Naive B cell (primary cell): ENCODE data around the gene CDRT15. TPM values are rescaled to one million over a fixed set of nuclear protein-coding genes. Genes with fewer than 3 reads are reported as not detected.
A peak's percentile ranks its signal among the peaks of the same experiment; 100 is the strongest.
"Not testable (repeated sequence)": the region's sequence is repeated elsewhere in the genome, so short reads cannot be mapped to it uniquely, and the experiment has no call there.

Experiments
- ATAC-seq, 2 donors: fragments of 150-1000 bp; cut with Tn5 transposase; 2 replicates each; pipeline ENCODE4 v1.10.0; 2021; ENCODE audit warnings: low read depth in 2 of 2, mild to moderate bottlenecking in 2 of 2, moderate library complexity in 2 of 2
- DNase-seq: peaks from one replicate; pipeline ENCODE4 v3.0.0; 2022
- H3K27ac Mint-ChIP-seq, 6 donors: one replicate each; pipeline ENCODE4 v1.8.0; 2020 to 2022; ENCODE audit warnings: mild to moderate bottlenecking in 6 of 6, mixed read lengths in 6 of 6, moderate library complexity in 5 of 6, inconsistent platforms in 2 of 6
- H3K27me3 Mint-ChIP-seq, 3 donors: one replicate each; pipeline ENCODE4 v1.8.0; 2021 to 2022; ENCODE audit warnings: mixed read lengths in 3 of 3, mild to moderate bottlenecking in 1 of 3
- H3K36me3 Mint-ChIP-seq, 2 donors: one replicate each; pipeline ENCODE4 v1.8.0; 2020 to 2022; ENCODE audit warnings: mixed read lengths in 2 of 2, inconsistent platforms in 1 of 2, mild to moderate bottlenecking in 1 of 2
- H3K4me1 Mint-ChIP-seq, 3 donors: one replicate each; pipeline ENCODE4 v1.8.0; 2020 to 2022; ENCODE audit warnings: mixed read lengths in 3 of 3, inconsistent platforms in 1 of 3, mild to moderate bottlenecking in 1 of 3, moderate library complexity in 1 of 3
- H3K4me3 Mint-ChIP-seq, 8 donors: one replicate each; pipeline ENCODE4 v1.8.0; 2020 to 2022; ENCODE audit warnings: mild to moderate bottlenecking in 8 of 8, mixed read lengths in 8 of 8, moderate library complexity in 8 of 8, inconsistent platforms in 2 of 8
- H3K9me3 Mint-ChIP-seq, 7 donors: one replicate each; pipeline ENCODE4 v1.8.0; 2020 to 2022; ENCODE audit warnings: mixed read lengths in 7 of 7, mild to moderate bottlenecking in 5 of 7, inconsistent platforms in 2 of 7, moderate library complexity in 1 of 7
- polyA plus RNA-seq, 6 donors: library from polyadenylated mRNA; unstranded; fragments of 300-500 nt; fragmentation: Illumina TruSeq; gene quantifications; one replicate each; pipeline ENCODE4 v1.2.3, GENCODE V29; 2021; ENCODE audit warnings: low read depth in 6 of 6

CDRT15 gene
- polyA plus RNA-seq: not detected

- not testable (repeated sequence) for H3K9me3 Mint-ChIP-seq, H3K27ac Mint-ChIP-seq, ATAC-seq, H3K27me3 Mint-ChIP-seq, H3K4me1 Mint-ChIP-seq, DNase-seq, H3K4me3 Mint-ChIP-seq, H3K36me3 Mint-ChIP-seq
These were observed at the start of gene CDRT15 for GRCh38 chr17:14236762-14237161. Gene CDRT15 (minus strand): TSS chr17:14236862. CDS start chr17:14236833, 29 bp downstream.

- no peak for DNase-seq
- Mint-ChIP-seq H3K27me3 (peaks cover 35 to 57% (median 44%) of the 10 kb centered on the region in 3 donors), H3K4me3 (no peak overlapping the region), H3K9me3 (peaks cover 0 to 3% (median 0%) of the 10 kb centered on the region in 7 donors), H3K27ac (no peak overlapping the region), H3K36me3 (peaks cover 0 to 4% of the 10 kb centered on the region in 2 donors), H3K4me1 (no peaks in the 10 kb centered on the region)
- no peak for ATAC-seq
These were observed 46.1 kb upstream of the CDRT15 start for GRCh38 chr17:14282726-14283125.

- peaks cover 0 to 3% (median 0%) of the 10 kb centered on the region in 7 donors for H3K9me3 Mint-ChIP-seq
These were observed 44.9 kb upstream of the CDRT15 start for GRCh38 chr17:14281530-14281929.

GRCh38 chr17:14276535-14277250 is 40.0 kb upstream of the CDRT15 start:
- H3K4me1 Mint-ChIP-seq: no peaks in the 10 kb centered on the region
- peaks cover 0 to 23% (median 9%) of the 10 kb centered on the region in 7 donors for H3K9me3 Mint-ChIP-seq
- H3K27ac Mint-ChIP-seq: no peak overlapping the region
- peaks cover 18 to 42% (median 41%) of the 10 kb centered on the region in 3 donors for H3K27me3 Mint-ChIP-seq
- no peak overlapping the region for H3K4me3 Mint-ChIP-seq
- peaks cover 8 to 9% of the 10 kb centered on the region in 2 donors for H3K36me3 Mint-ChIP-seq
- ATAC-seq (no peak), DNase-seq (no peak)

More at GRCh38 chr17:14281530-14281929, 44.9 kb upstream of the CDRT15 start:
- Mint-ChIP-seq H3K4me1 (no peaks in the 10 kb centered on the region), H3K27ac (no peak overlapping the region), H3K36me3 (peaks cover 0 to 4% of the 10 kb centered on the region in 2 donors), H3K4me3 (no peak overlapping the region), H3K27me3 (peaks cover 45 to 69% (median 56%) of the 10 kb centered on the region in 3 donors)
- DNase-seq (no peak), ATAC-seq (no peak)

- no peak overlapping the region for H3K4me3 Mint-ChIP-seq
- ATAC-seq: no peak
- peaks cover 15 to 16% (median 16%) of the 10 kb centered on the region in 3 donors for H3K27me3 Mint-ChIP-seq
- H3K4me1 Mint-ChIP-seq: no peaks in the 10 kb centered on the region
- no peak for DNase-seq
- no peak overlapping the region for H3K27ac Mint-ChIP-seq
- H3K9me3 Mint-ChIP-seq: peaks cover 0 to 18% (median 6%) of the 10 kb centered on the region in 7 donors
- H3K36me3 Mint-ChIP-seq: peaks cover 0 to 5% of the 10 kb centered on the region in 2 donors
These were observed 33.8 kb upstream of the CDRT15 start for GRCh38 chr17:14270508-14270907.

GRCh38 chr17:14269473-14269872 is 32.8 kb upstream of the CDRT15 start:
- Mint-ChIP-seq H3K9me3 (peaks cover 0 to 10% (median under 1%) of the 10 kb centered on the region in 7 donors), H3K27ac (no peak overlapping the region), H3K36me3 (peaks cover 0 to 5% of the 10 kb centered on the region in 2 donors), H3K4me1 (no peaks in the 10 kb centered on the region), H3K4me3 (no peak overlapping the region), H3K27me3 (peaks cover 14 to 16% (median 15%) of the 10 kb centered on the region in 3 donors)
- ATAC-seq: no peak
- no peak for DNase-seq

- H3K27ac Mint-ChIP-seq: no peak overlapping the region
- peaks cover 0 to 5% of the 10 kb centered on the region in 2 donors for H3K36me3 Mint-ChIP-seq
- H3K27me3 Mint-ChIP-seq: peaks cover 14 to 22% (median 21%) of the 10 kb centered on the region in 3 donors
- H3K4me1 Mint-ChIP-seq: no peaks in the 10 kb centered on the region
- DNase-seq (peak; percentile 1), ATAC-seq (peak in 1 of 2 donors; percentile 51)
- H3K9me3 Mint-ChIP-seq: peaks cover 0 to 5% (median 0%) of the 10 kb centered on the region in 7 donors
- no peak overlapping the region for H3K4me3 Mint-ChIP-seq
These were observed 31.6 kb upstream of the CDRT15 start for GRCh38 chr17:14268264-14268663.

- H3K9me3 Mint-ChIP-seq: peaks cover 0 to 12% (median 5%) of the 10 kb centered on the region in 7 donors
- H3K36me3 Mint-ChIP-seq: peaks cover 0 to 8% of the 10 kb centered on the region in 2 donors
- no peaks in the 10 kb centered on the region for H3K4me1 Mint-ChIP-seq
- no peak overlapping the region for H3K27ac Mint-ChIP-seq
- H3K27me3 Mint-ChIP-seq: peaks cover 15 to 51% (median 18%) of the 10 kb centered on the region in 3 donors
- DNase-seq (no peak), ATAC-seq (no peak)
- H3K4me3 Mint-ChIP-seq: no peak overlapping the region
These were observed 24.7 kb upstream of the CDRT15 start for GRCh38 chr17:14261406-14261805.

GRCh38 chr17:14245629-14246028 is 9.0 kb upstream of the CDRT15 start:
- H3K9me3 Mint-ChIP-seq: no peaks in the 10 kb centered on the region
- ATAC-seq (no peak), DNase-seq (no peak)
- H3K4me3 Mint-ChIP-seq: no peak overlapping the region
- peaks cover 5 to 21% (median 15%) of the 10 kb centered on the region in 3 donors for H3K27me3 Mint-ChIP-seq
- H3K27ac Mint-ChIP-seq: no peak overlapping the region
- H3K4me1 Mint-ChIP-seq: no peaks in the 10 kb centered on the region
- no peaks in the 10 kb centered on the region for H3K36me3 Mint-ChIP-seq

- H3K4me3 Mint-ChIP-seq: no peak overlapping the region
- no peak overlapping the region for H3K27ac Mint-ChIP-seq
- DNase-seq: no peak
- no peaks in the 10 kb centered on the region for H3K36me3 Mint-ChIP-seq
- ATAC-seq: no peak
- no peaks in the 10 kb centered on the region for H3K9me3 Mint-ChIP-seq
- H3K4me1 Mint-ChIP-seq: no peaks in the 10 kb centered on the region
- peaks cover 5 to 21% (median 15%) of the 10 kb centered on the region in 3 donors for H3K27me3 Mint-ChIP-seq
These were observed 8.3 kb upstream of the CDRT15 start for GRCh38 chr17:14245002-14245401.

- not testable (repeated sequence) for ATAC-seq, H3K36me3 Mint-ChIP-seq, DNase-seq, H3K27me3 Mint-ChIP-seq, H3K27ac Mint-ChIP-seq, H3K4me3 Mint-ChIP-seq, H3K9me3 Mint-ChIP-seq, H3K4me1 Mint-ChIP-seq
These were observed 2.6 kb upstream of the CDRT15 start for GRCh38 chr17:14239271-14239670.

- H3K27me3 Mint-ChIP-seq, H3K27ac Mint-ChIP-seq, H3K36me3 Mint-ChIP-seq, H3K4me3 Mint-ChIP-seq, H3K9me3 Mint-ChIP-seq, H3K4me1 Mint-ChIP-seq, ATAC-seq, DNase-seq: not testable (repeated sequence)
These were observed 630 bp downstream of the CDRT15 start for GRCh38 chr17:14236032-14236431.

GRCh38 chr17:14235047-14235446 is 1.6 kb downstream of the CDRT15 start:
- ATAC-seq, H3K36me3 Mint-ChIP-seq, H3K4me3 Mint-ChIP-seq, H3K4me1 Mint-ChIP-seq, H3K27me3 Mint-ChIP-seq, DNase-seq, H3K27ac Mint-ChIP-seq, H3K9me3 Mint-ChIP-seq: not testable (repeated sequence)

GRCh38 chr17:14231187-14231586 is 5.5 kb downstream of the CDRT15 start:
- not testable (repeated sequence) for H3K36me3 Mint-ChIP-seq, ATAC-seq, H3K4me1 Mint-ChIP-seq, H3K4me3 Mint-ChIP-seq, DNase-seq, H3K9me3 Mint-ChIP-seq
- Mint-ChIP-seq H3K27me3 (peaks cover 7 to 18% (median 7%) of the 10 kb centered on the region in 3 donors), H3K27ac (peak overlapping the region in 1 of 6 donors; percentile 17)
